H9 (cell line): ENCODE data around the gene CDH23. TPM values are rescaled to one million over a fixed set of nuclear protein-coding genes. Genes with fewer than 3 reads are reported as not detected.

Experiments used
- DNase-seq: peaks from one replicate; pipeline ENCODE4 v3.0.0-alpha.2; 2017
- H2AFZ ChIP-seq: one replicate; pipeline ENCODE4 v1.6.1; 2013; ENCODE audit warnings: mild to moderate bottlenecking, low read length, control low read depth, moderate library complexity
- H2AK5ac ChIP-seq: 2 replicates; pipeline ENCODE4 v1.6.1; 2013; ENCODE audit warnings: low read length, control low read depth, mixed read lengths; ENCODE audit not compliant: insufficient read length
- H2BK120ac ChIP-seq: one replicate; pipeline ENCODE4 v1.6.1; 2013; ENCODE audit warnings: low read depth, mild to moderate bottlenecking, low read length, control low read depth, inconsistent platforms; ENCODE audit not compliant: poor library complexity, severe bottlenecking
- H2BK12ac ChIP-seq: 2 replicates; pipeline ENCODE4 v1.6.1; 2013; ENCODE audit warnings: low read length, control low read depth, mixed read lengths, low read depth; ENCODE audit not compliant: insufficient read length
- H2BK15ac ChIP-seq: 2 replicates; pipeline ENCODE4 v1.6.1; 2013; ENCODE audit warnings: low read depth, low read length, control low read depth
- H2BK20ac ChIP-seq: one replicate; pipeline ENCODE4 v1.6.1; 2013; ENCODE audit warnings: low read depth, mild to moderate bottlenecking, low read length, control low read depth, inconsistent platforms; ENCODE audit not compliant: poor library complexity, severe bottlenecking
- H2BK5ac ChIP-seq: 2 replicates; pipeline ENCODE4 v1.6.1; 2013; ENCODE audit warnings: low read length, control low read depth, mixed read lengths; ENCODE audit not compliant: insufficient read length
- H3K14ac ChIP-seq: 2 replicates; pipeline ENCODE4 v1.6.1; 2013; ENCODE audit warnings: low read length, control low read depth; ENCODE audit not compliant: insufficient read depth
- H3K18ac ChIP-seq: 2 replicates; pipeline ENCODE4 v1.6.1; 2013; ENCODE audit warnings: low read depth, mild to moderate bottlenecking, mixed read lengths, low read length, control low read depth; ENCODE audit not compliant: insufficient read length
- H3K23ac ChIP-seq: 2 replicates; pipeline ENCODE4 v1.6.1; 2013; ENCODE audit warnings: low read length, control low read depth, mixed read lengths, low read depth; ENCODE audit not compliant: insufficient read length
- H3K23me2 ChIP-seq: 2 replicates; pipeline ENCODE4 v1.6.1; 2013; ENCODE audit warnings: low read depth, mild to moderate bottlenecking, mixed read lengths, low read length, control low read depth; ENCODE audit not compliant: insufficient read length, poor library complexity, severe bottlenecking
- H3K27ac ChIP-seq: 2 replicates; pipeline ENCODE4 v1.5.1; 2013; ENCODE audit warnings: low read length, control low read depth, mixed read lengths, low read depth; ENCODE audit not compliant: insufficient read length
- H3K27me3 ChIP-seq: 2 replicates; pipeline ENCODE4 v1.6.1; 2013; ENCODE audit warnings: low read length, control low read depth, inconsistent platforms; ENCODE audit not compliant: insufficient read depth
- H3K4ac ChIP-seq: 2 replicates; pipeline ENCODE4 v1.6.1; 2013; ENCODE audit warnings: low read depth, mild to moderate bottlenecking, control low read depth, inconsistent platforms, low read length, moderate library complexity
- H3K4me1 ChIP-seq: 2 replicates; pipeline ENCODE4 v1.6.1; 2013; ENCODE audit warnings: low read length, control low read depth, inconsistent platforms; ENCODE audit not compliant: insufficient read depth
- H3K4me2 ChIP-seq: 2 replicates; pipeline ENCODE4 v1.6.1; 2013; ENCODE audit warnings: low read length, control low read depth, mixed read lengths; ENCODE audit not compliant: insufficient read length, insufficient read depth
- H3K56ac ChIP-seq: 2 replicates; pipeline ENCODE4 v1.6.1; 2013; ENCODE audit warnings: low read depth, mild to moderate bottlenecking, mixed read lengths, low read length, control low read depth; ENCODE audit not compliant: insufficient read length
- H3K79me1 ChIP-seq: 2 replicates; pipeline ENCODE4 v1.6.1; 2013; ENCODE audit warnings: low read depth, mild to moderate bottlenecking, moderate library complexity, low read length, control low read depth, inconsistent platforms; ENCODE audit not compliant: insufficient read depth, poor library complexity, severe bottlenecking
- H3K79me2 ChIP-seq: 2 replicates; pipeline ENCODE4 v1.6.1; 2013; ENCODE audit warnings: low read length, control low read depth, inconsistent platforms; ENCODE audit not compliant: insufficient read depth
- H3K9ac ChIP-seq: 2 replicates; pipeline ENCODE4 v1.6.1; 2013; ENCODE audit warnings: low read length, control low read depth, mixed read lengths; ENCODE audit not compliant: insufficient read length; ENCODE audit errors: extremely low read depth
- H3K9me3 ChIP-seq: one replicate; pipeline ENCODE4 v1.6.1; 2013; ENCODE audit warnings: low read depth, low read length, inconsistent platforms; ENCODE audit not compliant: control insufficient read depth
- H3T11ph ChIP-seq: one replicate; pipeline ENCODE4 v1.6.1; 2013; ENCODE audit warnings: mild to moderate bottlenecking, low read length, control low read depth, inconsistent platforms
- H4K20me1 ChIP-seq: one replicate; pipeline ENCODE4 v1.6.1; 2013; ENCODE audit not compliant: control insufficient read depth, insufficient read length, insufficient read depth
- H4K5ac ChIP-seq: 2 replicates; pipeline ENCODE4 v1.6.1; 2013; ENCODE audit warnings: low read depth, mild to moderate bottlenecking, mixed read lengths, low read length, control low read depth; ENCODE audit not compliant: insufficient read length
- H4K8ac ChIP-seq: replicated peaks from 2 replicates; pipeline ENCODE4 v1.6.1; 2013; ENCODE audit warnings: low read length, control low read depth, mixed read lengths, low read depth; ENCODE audit not compliant: insufficient read length
- H4K91ac ChIP-seq: 2 replicates; pipeline ENCODE4 v1.6.1; 2013; ENCODE audit warnings: low read depth, mild to moderate bottlenecking, moderate library complexity, mixed read lengths, low read length, control low read depth; ENCODE audit not compliant: insufficient read length
- H3K27ac Mint-ChIP-seq, 3 experiments: 2 replicates in 2 of 3; 3 replicates in 1 of 3; pipeline ENCODE4 v1.8.0; 2020 to 2021; ENCODE audit warnings: mixed read lengths in 3 of 3, mild to moderate bottlenecking in 1 of 3, moderate library complexity in 1 of 3
- H3K27me3 Mint-ChIP-seq: 2 replicates; pipeline ENCODE4 v1.8.0; 2021; ENCODE audit warnings: low read depth, mild to moderate bottlenecking, moderate library complexity, mixed read lengths
- H3K36me3 Mint-ChIP-seq, 3 experiments: 2 replicates in 2 of 3; 3 replicates in 1 of 3; pipeline ENCODE4 v1.8.0; 2020 to 2021; ENCODE audit warnings: low read depth in 3 of 3, mixed read lengths in 3 of 3; ENCODE audit not compliant: insufficient read depth in 1 of 3
- H3K4me1 Mint-ChIP-seq, 2 experiments: 2 replicates each; pipeline ENCODE4 v1.8.0; 2020; ENCODE audit warnings: mixed read lengths in 2 of 2
- H3K4me3 Mint-ChIP-seq, 2 experiments: 2 replicates in 1 of 2; 3 replicates in 1 of 2; pipeline ENCODE4 v1.8.0; 2020 to 2021; ENCODE audit warnings: mild to moderate bottlenecking in 2 of 2, mixed read lengths in 2 of 2, moderate library complexity in 1 of 2
- H3K9me3 Mint-ChIP-seq, 2 experiments: 2 replicates in 1 of 2; 3 replicates in 1 of 2; pipeline ENCODE4 v1.8.0; 2020; ENCODE audit warnings: mild to moderate bottlenecking in 2 of 2, mixed read lengths in 2 of 2, moderate library complexity in 1 of 2
- CTCF ChIP-seq: fragments of 200-600 bp; sonication (generic); conservative IDR thresholded peaks from 3 replicates; pipeline ENCODE4 v1.8.0; 2021; ENCODE audit warnings: antibody characterized with exemption, mild to moderate bottlenecking
- WGBS: extraction: QIAGEN DNeasy Blood & Tissue Kit; methylation state at CpG from one replicate; pipeline ENCODE4 v1.1.7; 2013; ENCODE audit warnings: missing lambda C conversion rate, low lambda C conversion rate, mixed read lengths; ENCODE audit not compliant: insufficient read length; ENCODE audit errors: extremely low coverage; 5-methylcytosine and 5-hydroxymethylcytosine counted together
- total RNA-seq: library from RNA; stranded (reverse); gene quantifications from 2 replicates; pipeline ENCODE4 v1.2.1, GENCODE V29; 2021

CDH23 gene
- total RNA-seq, 1 experiment from 2014 or later = 2.1 TPM

GRCh38 chr10:71565284-71566000 is 168.7 kb downstream of the CDH23 start:
- Mint-ChIP-seq H3K36me3 (no peaks in the 10 kb centered on the region), H3K4me1 (peaks cover 28 to 34% of the 10 kb centered on the region in 2 experiments), H3K9me3 (no peaks in the 10 kb centered on the region), H3K4me3 (no peak overlapping the region), H3K27ac (no peak overlapping the region; a peak in 2 of 7 replicates), H3K27me3 (no peaks in the 10 kb centered on the region; the same call in 1 of the 2 replicates)
- Histone ChIP-seq H2BK5ac (no peak overlapping the region), H3K23me2 (no peaks in the 10 kb centered on the region), H3T11ph (no peak overlapping the region), H3K14ac (no peak overlapping the region), H3K9me3 (no peaks in the 10 kb centered on the region), H3K4me2 (no peak overlapping the region), H3K9ac (no peak overlapping the region), H3K27me3 (no peaks in the 10 kb centered on the region), H2BK120ac (no peak overlapping the region), H3K79me2 (no peaks in the 10 kb centered on the region), H2AFZ (no peak overlapping the region), H4K20me1 (no peaks in the 10 kb centered on the region), H3K56ac (no peak overlapping the region), H4K5ac (no peak overlapping the region), H3K79me1 (no peaks in the 10 kb centered on the region), H2AK5ac (no peak overlapping the region), H3K18ac (no peak overlapping the region), H2BK20ac (no peak overlapping the region), H3K4ac (no peak overlapping the region), H4K91ac (no peak overlapping the region), H2BK12ac (no peak overlapping the region), H3K27ac (no peak overlapping the region), H2BK15ac (no peak overlapping the region), H3K23ac (no peak overlapping the region), H4K8ac (no peak overlapping the region), H3K4me1 (peaks cover 13% of the 10 kb centered on the region; the same call in 1 of the 2 replicates)
- TF ChIP-seq CTCF = no peak
- DNase-seq = no peak
- WGBS = no CpG with 5 or more reads among the region's 2 CpGs
